CD14-positive monocyte (primary cell): ENCODE measurements around the gene CYP46A1. TPM values are rescaled to one million over a fixed set of nuclear protein-coding genes. Genes with fewer than 3 reads are reported as not detected.
"Not testable (repeated sequence)": the region's sequence is repeated elsewhere in the genome, so short reads cannot be mapped to it uniquely, and the experiment has no call there.

Source experiments
- DNase-seq, 3 donors: peaks; one replicate each; pipeline ENCODE4 v3.0.0-alpha.2; 2011 to 2022
- H2AFZ ChIP-seq: 2 replicates; pipeline ENCODE4 v1.6.0; 2012; ENCODE audit warnings: mild to moderate bottlenecking, low read depth, low read length, inconsistent platforms; ENCODE audit not compliant: insufficient read depth, poor library complexity, severe bottlenecking
- H3K27ac ChIP-seq, 2 donors: 1 replicate in 1 of 2; 2 replicates in 1 of 2; pipeline ENCODE4 v1.5.1; 2012 to 2013; ENCODE audit warnings: low read length in 2 of 2, control low read depth in 1 of 2, inconsistent platforms in 1 of 2, low read depth in 1 of 2, mild to moderate bottlenecking in 1 of 2
- H3K27me3 ChIP-seq, 2 donors: one replicate each; pipeline versions ENCODE4 v1.6.0 to v1.6.1; 2011 to 2013; ENCODE audit warnings: low read length in 2 of 2; ENCODE audit not compliant: control insufficient read depth in 2 of 2, insufficient read depth in 2 of 2
- H3K36me3 ChIP-seq, 2 donors: replicated peaks in 1 of 2; 1 replicate in 1 of 2; 2 replicates in 1 of 2; pipeline versions ENCODE4 v1.5.1 to v1.6.1; 2012 to 2013; ENCODE audit warnings: low read length in 2 of 2, control low read depth in 1 of 2, inconsistent platforms in 1 of 2, mild to moderate bottlenecking in 1 of 2; ENCODE audit not compliant: insufficient read depth in 2 of 2, control insufficient read depth in 1 of 2
- H3K4me1 ChIP-seq, 2 donors: 1 replicate in 1 of 2; 2 replicates in 1 of 2; pipeline versions ENCODE4 v1.5.1 to v1.6.1; 2012 to 2013; ENCODE audit warnings: low read length in 2 of 2, control low read depth in 1 of 2, inconsistent platforms in 1 of 2, mild to moderate bottlenecking in 1 of 2, moderate library complexity in 1 of 2; ENCODE audit not compliant: insufficient read depth in 2 of 2, control insufficient read depth in 1 of 2
- H3K4me2 ChIP-seq: replicated peaks from 2 replicates; pipeline ENCODE3; 2012; ENCODE audit warnings: low read length, moderate library complexity, mild to moderate bottlenecking; ENCODE audit not compliant: poor library complexity, severe bottlenecking; ENCODE audit errors: extremely low read depth
- H3K4me3 ChIP-seq, 3 experiments: fragments of 200-600 bp in 1 of 3; sonication (generic) in 1 of 3; replicated peaks in 1 of 3; 1 replicate in 2 of 3; 2 replicates in 1 of 3; pipeline ENCODE4 v1.5.1; 2011 to 2013; ENCODE audit warnings: low read length in 3 of 3, mild to moderate bottlenecking in 3 of 3, control low read depth in 2 of 3, low read depth in 2 of 3, inconsistent platforms in 1 of 3, moderate library complexity in 1 of 3
- H3K79me2 ChIP-seq: 2 replicates; pipeline ENCODE4 v1.6.0; 2012; ENCODE audit warnings: mild to moderate bottlenecking, control low read depth, inconsistent platforms, low read length, moderate library complexity; ENCODE audit not compliant: insufficient read depth
- H3K9ac ChIP-seq: 2 replicates; pipeline ENCODE4 v1.6.0; 2017; ENCODE audit warnings: low read length, mild to moderate bottlenecking; ENCODE audit not compliant: insufficient read depth, poor library complexity, severe bottlenecking
- H3K9me3 ChIP-seq, 2 donors: replicated peaks in 1 of 2; 1 replicate in 1 of 2; 2 replicates in 1 of 2; pipeline versions ENCODE4 v1.5.1 to v1.6.1; 2012 to 2013; ENCODE audit warnings: low read length in 2 of 2, control low read depth in 1 of 2; ENCODE audit not compliant: control insufficient read depth in 1 of 2, insufficient read depth in 1 of 2
- H4K20me1 ChIP-seq: 2 replicates; pipeline ENCODE4 v1.6.0; 2012; ENCODE audit warnings: mild to moderate bottlenecking, low read length, control low read depth, moderate library complexity; ENCODE audit not compliant: insufficient read depth
- H3K27ac Mint-ChIP-seq, 7 donors: one replicate each; pipeline ENCODE4 v1.8.0; 2020; ENCODE audit warnings: mild to moderate bottlenecking in 7 of 7, mixed read lengths in 7 of 7, moderate library complexity in 6 of 7, inconsistent platforms in 2 of 7
- H3K27me3 Mint-ChIP-seq, 3 donors: one replicate each; pipeline ENCODE4 v1.8.0; 2021 to 2022; ENCODE audit warnings: low read depth in 3 of 3, mild to moderate bottlenecking in 3 of 3, mixed read lengths in 3 of 3, moderate library complexity in 3 of 3, inconsistent platforms in 1 of 3
- H3K36me3 Mint-ChIP-seq, 2 donors: one replicate each; pipeline ENCODE4 v1.8.0; 2020; ENCODE audit warnings: mixed read lengths in 2 of 2, inconsistent platforms in 1 of 2, mild to moderate bottlenecking in 1 of 2
- H3K4me1 Mint-ChIP-seq: one replicate; pipeline ENCODE4 v1.8.0; 2020; ENCODE audit warnings: mild to moderate bottlenecking, mixed read lengths
- H3K4me3 Mint-ChIP-seq, 2 donors: one replicate each; pipeline ENCODE4 v1.8.0; 2020; ENCODE audit warnings: mild to moderate bottlenecking in 2 of 2, mixed read lengths in 2 of 2, moderate library complexity in 1 of 2
- H3K9me3 Mint-ChIP-seq, 7 donors: one replicate each; pipeline ENCODE4 v1.8.0; 2020 to 2022; ENCODE audit warnings: mixed read lengths in 7 of 7, mild to moderate bottlenecking in 6 of 7, moderate library complexity in 6 of 7, inconsistent platforms in 2 of 7
- CTCF ChIP-seq: fragments of 200-600 bp; IDR thresholded peaks from one replicate; pipeline ENCODE4 v1.8.0; 2022; ENCODE audit warnings: antibody characterized with exemption, mild to moderate bottlenecking
- WGBS: methylation state at CpG from one replicate; pipeline ENCODE4 v1.1.5; 2013; ENCODE audit warnings: missing lambda C conversion rate; ENCODE audit not compliant: insufficient coverage; 5-methylcytosine and 5-hydroxymethylcytosine counted together
- intact Hi-C, 2 donors: fragments of 100-400 bp; cut with micrococcal nuclease; formaldehyde crosslinking; loops; one replicate each; pipeline versions ENCODE4 v1.15.0 to v1.15.1; 2023
- polyA plus RNA-seq, 3 donors: library from polyadenylated mRNA; depleted of rRNA in 1 of 3; unstranded in 2 of 3; stranded (reverse) in 1 of 3; fragments of 300-500 nt in 2 of 3; fragments of >200 nt in 1 of 3; fragmentation: Illumina TruSeq in 2 of 3; gene quantifications; 1 replicate in 2 of 3; 2 replicates in 1 of 3; pipeline ENCODE4 v1.2.3, GENCODE V29; 2012 to 2021

CYP46A1 gene
- polyA plus RNA-seq, 3 donors = not detected

- no peak overlapping the region for H3K4me2 ChIP-seq
- intact Hi-C loops = no loop called here
- 84% methylated on average over 3 of the region's 7 CpGs for whole genome bisulfite sequencing
- Mint-ChIP-seq H3K4me1 (no peaks in the 10 kb centered on the region), H3K36me3 (no peaks in the 10 kb centered on the region), H3K9me3 (no peaks in the 10 kb centered on the region), H3K27me3 (peaks cover 4 to 10% (median 10%) of the 10 kb centered on the region in 3 donors), H3K27ac (peak overlapping the region in 1 of 7 donors; percentile 2), H3K4me3 (no peak overlapping the region)
- H3K4me3 ChIP-seq = no peak overlapping the region
- no peak for TF ChIP-seq CTCF
- no peaks in the 10 kb centered on the region for H3K4me1 ChIP-seq
- no peak for DNase-seq
- no peak overlapping the region for H3K9ac ChIP-seq
- no peaks in the 10 kb centered on the region for H4K20me1 ChIP-seq
- no peaks in the 10 kb centered on the region for H3K9me3 ChIP-seq
- no peaks in the 10 kb centered on the region for H3K79me2 ChIP-seq
- no peaks in the 10 kb centered on the region for H3K27me3 ChIP-seq
- no peaks in the 10 kb centered on the region for H3K36me3 ChIP-seq
- no peak overlapping the region for H2AFZ ChIP-seq
- H3K27ac ChIP-seq = no peak overlapping the region
These were observed 46.5 kb upstream of the CYP46A1 start for GRCh38 chr14:99637624-99638023.

- no CpG with 5 or more reads among the region's 5 CpGs for WGBS
These were observed 41.3 kb upstream of the CYP46A1 start for GRCh38 chr14:99642771-99643170.

More at GRCh38 chr14:99642771-99643170, 41.3 kb upstream of the CYP46A1 start:
- peaks cover 3 to 28% of the 10 kb centered on the region in 2 donors for H3K27me3 ChIP-seq
- H3K27ac ChIP-seq, H3K4me1 ChIP-seq, H3K9me3 ChIP-seq, intact Hi-C loops, H3K79me2 ChIP-seq, H2AFZ ChIP-seq, DNase-seq, H3K9ac ChIP-seq, H3K27ac Mint-ChIP-seq, H3K36me3 ChIP-seq, H3K4me3 ChIP-seq, H3K9me3 Mint-ChIP-seq, H3K36me3 Mint-ChIP-seq, H3K4me1 Mint-ChIP-seq, H3K4me3 Mint-ChIP-seq, H3K4me2 ChIP-seq, H4K20me1 ChIP-seq: not testable (repeated sequence)
- H3K27me3 Mint-ChIP-seq = peaks cover 30 to 45% (median 33%) of the 10 kb centered on the region in 3 donors
